WTC11 (cell line): ENCODE measurements around the gene THSD4. TPM values are rescaled to one million over a fixed set of nuclear protein-coding genes. Genes with fewer than 3 reads are reported as not detected.
A peak's percentile ranks its signal among the peaks of the same experiment; 100 is the strongest.

ENCODE experiments used
- ATAC-seq: fragments of 200-7000 bp; cut with Tn5 transposase; 2 replicates; pipeline ENCODE4 v1.10.0; 2021; ENCODE audit warnings: mild to moderate bottlenecking, moderate library complexity
- CTCF ChIA-PET: fragments of 300-600 bp; sonication (Branson Sonifier 250); formaldehyde crosslinking; loops from one replicate; lab custom pipeline; 2021; ENCODE audit warnings: antibody characterized with exemption; lab: Charles Lee
- POLR2A ChIA-PET: fragments of 350-600 bp; sonication (Branson Sonifier 250); formaldehyde crosslinking; loops from one replicate; lab custom pipeline; 2021; ENCODE audit warnings: antibody characterized with exemption; lab: Charles Lee
- DNase-seq: peaks from one replicate; pipeline ENCODE4 v3.0.0; 2021; ENCODE audit warnings: low spot score
- H3K27ac Mint-ChIP-seq: 2 replicates; pipeline ENCODE4 v1.8.0; 2021; ENCODE audit warnings: mixed read lengths
- H3K27me3 Mint-ChIP-seq: 2 replicates; pipeline ENCODE4 v1.8.0; 2021; ENCODE audit warnings: low read depth, mild to moderate bottlenecking, moderate library complexity, mixed read lengths
- H3K36me3 Mint-ChIP-seq: 2 replicates; pipeline ENCODE4 v1.8.0; 2021; ENCODE audit warnings: mixed read lengths
- H3K4me1 Mint-ChIP-seq: 2 replicates; pipeline ENCODE4 v1.8.0; 2022; ENCODE audit warnings: mixed read lengths
- H3K4me3 Mint-ChIP-seq: 2 replicates; pipeline ENCODE4 v1.8.0; 2021; ENCODE audit warnings: mild to moderate bottlenecking, moderate library complexity, mixed read lengths
- H3K9me3 Mint-ChIP-seq: 2 replicates; pipeline ENCODE4 v1.8.0; 2021; ENCODE audit warnings: mixed read lengths
- CREB1 ChIP-seq: sonication (generic); formaldehyde crosslinking; IDR thresholded peaks from 2 replicates; pipeline ENCODE4 v1.8.0; 2023; ENCODE audit warnings: mild to moderate bottlenecking, missing genetic modification reagents
- FOXK1 ChIP-seq: sonication (generic); formaldehyde crosslinking; IDR thresholded peaks from 2 replicates; pipeline ENCODE4 v1.8.0; 2022; ENCODE audit warnings: mild to moderate bottlenecking, moderate library complexity, missing genetic modification reagents
- KAT7 ChIP-seq: sonication (generic); formaldehyde crosslinking; IDR thresholded peaks from 2 replicates; pipeline ENCODE4 v1.8.1; 2023; ENCODE audit warnings: missing genetic modification reagents, mild to moderate bottlenecking, borderline replicate concordance
- MYBL2 ChIP-seq: sonication (generic); formaldehyde crosslinking; IDR thresholded peaks from 2 replicates; pipeline ENCODE4 v1.8.1; 2023; ENCODE audit warnings: mild to moderate bottlenecking, moderate library complexity, missing genetic modification reagents
- NFATC4 ChIP-seq: fragments of 250-450 bp; sonication (Bioruptor Pico); IDR thresholded peaks from 2 replicates; pipeline ENCODE4 v1.9.0; 2021; ENCODE audit warnings: mild to moderate bottlenecking
- NFYB ChIP-seq: sonication (generic); formaldehyde crosslinking; conservative IDR thresholded peaks from 2 replicates; pipeline ENCODE4 v1.8.0; 2022; ENCODE audit warnings: low read depth, missing genetic modification reagents
- OVOL2 ChIP-seq: fragments of 250-450 bp; sonication (Bioruptor Pico); IDR thresholded peaks from 2 replicates; pipeline ENCODE4 v1.9.0; 2021; ENCODE audit warnings: mild to moderate bottlenecking, borderline replicate concordance
- ZNF317 ChIP-seq: sonication (generic); formaldehyde crosslinking; IDR thresholded peaks from 2 replicates; pipeline ENCODE4 v1.8.1; 2023; ENCODE audit warnings: low read depth, mild to moderate bottlenecking, moderate library complexity, missing genetic modification reagents, borderline replicate concordance
- total RNA-seq: library from RNA; stranded (reverse); gene quantifications from 3 replicates; pipeline ENCODE4 v1.2.3, GENCODE V29; 2021
- TF ChIP-seq, protein P1 (sequence below): sonication (generic); formaldehyde crosslinking; IDR thresholded peaks from 2 replicates; pipeline ENCODE4 v1.8.1; 2022; ENCODE audit warnings: low read depth, missing genetic modification reagents, borderline replicate concordance
- TF ChIP-seq, protein P2 (sequence below): sonication (generic); formaldehyde crosslinking; IDR thresholded peaks from 2 replicates; pipeline ENCODE4 v1.8.1; 2022; ENCODE audit warnings: mild to moderate bottlenecking, missing genetic modification reagents, moderate library complexity, borderline replicate concordance
- TF ChIP-seq, protein P3 (sequence below): fragments of 250-450 bp; sonication (Bioruptor Pico); IDR thresholded peaks from 2 replicates; pipeline ENCODE4 v1.9.0; 2021; ENCODE audit warnings: mild to moderate bottlenecking
- TF ChIP-seq, protein P4 (sequence below): sonication (generic); formaldehyde crosslinking; IDR thresholded peaks from 2 replicates; pipeline ENCODE4 v1.8.1; 2023; ENCODE audit warnings: mild to moderate bottlenecking, missing genetic modification reagents, moderate library complexity
- TF ChIP-seq, protein P5 (sequence below): sonication (generic); formaldehyde crosslinking; IDR thresholded peaks from 2 replicates; pipeline ENCODE4 v1.8.0; 2022; ENCODE audit warnings: mild to moderate bottlenecking, missing genetic modification reagents
- TF ChIP-seq, protein P6 (sequence below): fragments of 250-450 bp; sonication (Bioruptor Pico); conservative IDR thresholded peaks from 2 replicates; pipeline ENCODE4 v1.9.0; 2021; ENCODE audit warnings: mild to moderate bottlenecking
- TF ChIP-seq, protein P7 (sequence below): sonication (generic); formaldehyde crosslinking; conservative IDR thresholded peaks from 2 replicates; pipeline ENCODE4 v1.8.1; 2023; ENCODE audit warnings: mild to moderate bottlenecking, low read depth, missing genetic modification reagents, moderate library complexity
- TF ChIP-seq, protein P8 (sequence below): sonication (generic); formaldehyde crosslinking; IDR thresholded peaks from 2 replicates; pipeline ENCODE4 v1.8.1; 2022; ENCODE audit warnings: missing genetic modification reagents, borderline replicate concordance

The THSD4 gene
- total RNA-seq, 1 experiment from 2014 or later: 7.8 TPM

DNA sequence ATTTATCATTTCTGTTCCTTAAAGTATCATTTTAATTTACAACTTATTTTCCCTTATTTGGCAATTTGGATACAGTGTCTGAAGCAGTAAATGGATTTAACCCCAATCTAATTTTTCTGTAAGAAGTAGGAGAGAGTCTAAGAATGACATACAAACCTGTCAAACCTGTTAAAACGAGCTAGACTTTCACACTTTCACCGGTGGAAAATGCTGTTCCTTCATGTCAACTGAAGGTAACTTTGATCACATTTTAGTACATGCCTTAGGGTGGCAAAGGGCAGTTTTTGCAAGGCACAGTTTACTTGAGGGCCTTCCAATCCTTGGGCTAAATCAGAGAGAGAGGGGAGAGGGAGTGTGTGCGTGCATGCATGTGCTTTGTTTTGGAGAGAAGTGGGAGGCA lies 221.4 kb downstream of the THSD4 start:
- ChIA-PET CTCF (interaction anchor here (0.5 to 1.0 kb wide), 3 partner anchors 37 to 404 kb away, joined by 3 to 4 read pairs (median 3); no protein-coding TSS in a partner anchor), POLR2A (interaction anchor here (0.6 kb wide), 1 partner anchor 14 kb away, joined by 3 read pairs; no protein-coding TSS in a partner anchor)
- ATAC-seq: no peak
- Mint-ChIP-seq H3K27me3 (no peaks in the 10 kb centered on the region), H3K9me3 (no peaks in the 10 kb centered on the region), H3K36me3 (no peaks in the 10 kb centered on the region), H3K4me1 (peaks cover 50% of the 10 kb centered on the region), H3K27ac (peak overlapping the region; percentile 45), H3K4me3 (no peak overlapping the region; the same call in 1 of the 2 replicates)
- no peak for DNase-seq
- TF ChIP-seq ZNF317 (no peak), CREB1 (CRISPR knock-in tag) (no peak), NFATC4 (CRISPR knock-in tag) (no peak), MYBL2 (CRISPR knock-in tag) (no peak), OVOL2 (no peak), NFYB (CRISPR knock-in tag) (no peak)
- TF ChIP-seq, protein P1, sequence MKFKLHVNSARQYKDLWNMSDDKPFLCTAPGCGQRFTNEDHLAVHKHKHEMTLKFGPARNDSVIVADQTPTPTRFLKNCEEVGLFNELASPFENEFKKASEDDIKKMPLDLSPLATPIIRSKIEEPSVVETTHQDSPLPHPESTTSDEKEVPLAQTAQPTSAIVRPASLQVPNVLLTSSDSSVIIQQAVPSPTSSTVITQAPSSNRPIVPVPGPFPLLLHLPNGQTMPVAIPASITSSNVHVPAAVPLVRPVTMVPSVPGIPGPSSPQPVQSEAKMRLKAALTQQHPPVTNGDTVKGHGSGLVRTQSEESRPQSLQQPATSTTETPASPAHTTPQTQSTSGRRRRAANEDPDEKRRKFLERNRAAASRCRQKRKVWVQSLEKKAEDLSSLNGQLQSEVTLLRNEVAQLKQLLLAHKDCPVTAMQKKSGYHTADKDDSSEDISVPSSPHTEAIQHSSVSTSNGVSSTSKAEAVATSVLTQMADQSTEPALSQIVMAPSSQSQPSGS (CRISPR knock-in tag): no peak
- TF ChIP-seq, protein P2, sequence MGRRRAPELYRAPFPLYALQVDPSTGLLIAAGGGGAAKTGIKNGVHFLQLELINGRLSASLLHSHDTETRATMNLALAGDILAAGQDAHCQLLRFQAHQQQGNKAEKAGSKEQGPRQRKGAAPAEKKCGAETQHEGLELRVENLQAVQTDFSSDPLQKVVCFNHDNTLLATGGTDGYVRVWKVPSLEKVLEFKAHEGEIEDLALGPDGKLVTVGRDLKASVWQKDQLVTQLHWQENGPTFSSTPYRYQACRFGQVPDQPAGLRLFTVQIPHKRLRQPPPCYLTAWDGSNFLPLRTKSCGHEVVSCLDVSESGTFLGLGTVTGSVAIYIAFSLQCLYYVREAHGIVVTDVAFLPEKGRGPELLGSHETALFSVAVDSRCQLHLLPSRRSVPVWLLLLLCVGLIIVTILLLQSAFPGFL (CRISPR knock-in tag): no peak
- TF ChIP-seq, protein P3, sequence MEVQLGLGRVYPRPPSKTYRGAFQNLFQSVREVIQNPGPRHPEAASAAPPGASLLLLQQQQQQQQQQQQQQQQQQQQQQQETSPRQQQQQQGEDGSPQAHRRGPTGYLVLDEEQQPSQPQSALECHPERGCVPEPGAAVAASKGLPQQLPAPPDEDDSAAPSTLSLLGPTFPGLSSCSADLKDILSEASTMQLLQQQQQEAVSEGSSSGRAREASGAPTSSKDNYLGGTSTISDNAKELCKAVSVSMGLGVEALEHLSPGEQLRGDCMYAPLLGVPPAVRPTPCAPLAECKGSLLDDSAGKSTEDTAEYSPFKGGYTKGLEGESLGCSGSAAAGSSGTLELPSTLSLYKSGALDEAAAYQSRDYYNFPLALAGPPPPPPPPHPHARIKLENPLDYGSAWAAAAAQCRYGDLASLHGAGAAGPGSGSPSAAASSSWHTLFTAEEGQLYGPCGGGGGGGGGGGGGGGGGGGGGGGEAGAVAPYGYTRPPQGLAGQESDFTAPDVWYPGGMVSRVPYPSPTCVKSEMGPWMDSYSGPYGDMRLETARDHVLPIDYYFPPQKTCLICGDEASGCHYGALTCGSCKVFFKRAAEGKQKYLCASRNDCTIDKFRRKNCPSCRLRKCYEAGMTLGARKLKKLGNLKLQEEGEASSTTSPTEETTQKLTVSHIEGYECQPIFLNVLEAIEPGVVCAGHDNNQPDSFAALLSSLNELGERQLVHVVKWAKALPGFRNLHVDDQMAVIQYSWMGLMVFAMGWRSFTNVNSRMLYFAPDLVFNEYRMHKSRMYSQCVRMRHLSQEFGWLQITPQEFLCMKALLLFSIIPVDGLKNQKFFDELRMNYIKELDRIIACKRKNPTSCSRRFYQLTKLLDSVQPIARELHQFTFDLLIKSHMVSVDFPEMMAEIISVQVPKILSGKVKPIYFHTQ: no peak
- TF ChIP-seq, protein P4, sequence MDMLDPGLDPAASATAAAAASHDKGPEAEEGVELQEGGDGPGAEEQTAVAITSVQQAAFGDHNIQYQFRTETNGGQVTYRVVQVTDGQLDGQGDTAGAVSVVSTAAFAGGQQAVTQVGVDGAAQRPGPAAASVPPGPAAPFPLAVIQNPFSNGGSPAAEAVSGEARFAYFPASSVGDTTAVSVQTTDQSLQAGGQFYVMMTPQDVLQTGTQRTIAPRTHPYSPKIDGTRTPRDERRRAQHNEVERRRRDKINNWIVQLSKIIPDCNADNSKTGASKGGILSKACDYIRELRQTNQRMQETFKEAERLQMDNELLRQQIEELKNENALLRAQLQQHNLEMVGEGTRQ (CRISPR knock-in tag): no peak
- TF ChIP-seq, all 79 proteins: peak for 0

DNA sequence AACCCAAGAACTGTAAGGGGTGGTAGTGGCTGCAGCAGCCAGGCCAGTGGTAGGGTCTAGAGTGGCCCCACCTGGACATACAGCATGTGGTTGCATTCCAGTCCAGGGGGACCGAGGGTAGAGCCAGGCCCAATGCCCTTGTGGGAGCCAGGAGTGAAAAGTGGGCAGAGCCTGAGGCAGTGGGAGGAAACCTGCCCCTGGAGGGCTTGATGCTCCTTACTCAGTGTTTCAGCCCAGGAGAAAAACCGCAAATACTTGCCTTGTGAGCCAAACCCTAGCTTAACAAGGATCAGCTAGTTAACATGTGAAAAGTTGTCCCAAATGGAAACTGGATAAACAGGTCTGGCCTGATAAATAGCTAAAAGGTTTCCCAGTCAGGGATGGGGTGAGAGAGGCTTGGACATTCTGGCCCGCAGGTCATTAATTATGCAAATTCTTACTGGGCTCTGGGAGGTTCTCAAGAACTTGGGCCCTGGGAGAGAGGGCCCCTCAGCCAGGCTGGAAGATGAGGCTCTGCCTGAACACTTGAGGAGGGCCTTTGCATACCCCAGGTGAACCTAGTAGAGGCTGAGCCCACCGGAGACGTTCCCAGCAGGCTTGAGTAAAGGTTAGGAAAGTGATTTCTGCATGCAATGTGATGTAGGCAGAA lies 222.1 kb downstream of the THSD4 start:
- ChIA-PET POLR2A (interaction anchor here (0.6 kb wide), 1 partner anchor 15 kb away, joined by 3 read pairs; no protein-coding TSS in a partner anchor), CTCF (interaction anchor here (0.7 to 1.0 kb wide), 3 partner anchors 21 to 103 kb away, joined by 3 to 5 read pairs (median 4); no protein-coding TSS in a partner anchor)
- H3K4me1 Mint-ChIP-seq: peaks cover 52% of the 10 kb centered on the region
- DNase-seq (peak; percentile 19), ATAC-seq (peak; percentile 90)
- H3K36me3 Mint-ChIP-seq: no peaks in the 10 kb centered on the region
- no peaks in the 10 kb centered on the region for H3K27me3 Mint-ChIP-seq
- H3K9me3 Mint-ChIP-seq: no peaks in the 10 kb centered on the region
- H3K4me3 Mint-ChIP-seq: no peak overlapping the region
- TF ChIP-seq, protein P5, sequence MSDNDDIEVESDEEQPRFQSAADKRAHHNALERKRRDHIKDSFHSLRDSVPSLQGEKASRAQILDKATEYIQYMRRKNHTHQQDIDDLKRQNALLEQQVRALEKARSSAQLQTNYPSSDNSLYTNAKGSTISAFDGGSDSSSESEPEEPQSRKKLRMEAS (CRISPR knock-in tag): peak; percentile 40; the same call in 1 of the 2 replicates
- no peak for TF ChIP-seq CREB1 (CRISPR knock-in tag)
- TF ChIP-seq FOXK1 (CRISPR knock-in tag): 0 out of 2 replicates have a peak, but pooled peaks have one; percentile 21
- TF ChIP-seq, protein P6, sequence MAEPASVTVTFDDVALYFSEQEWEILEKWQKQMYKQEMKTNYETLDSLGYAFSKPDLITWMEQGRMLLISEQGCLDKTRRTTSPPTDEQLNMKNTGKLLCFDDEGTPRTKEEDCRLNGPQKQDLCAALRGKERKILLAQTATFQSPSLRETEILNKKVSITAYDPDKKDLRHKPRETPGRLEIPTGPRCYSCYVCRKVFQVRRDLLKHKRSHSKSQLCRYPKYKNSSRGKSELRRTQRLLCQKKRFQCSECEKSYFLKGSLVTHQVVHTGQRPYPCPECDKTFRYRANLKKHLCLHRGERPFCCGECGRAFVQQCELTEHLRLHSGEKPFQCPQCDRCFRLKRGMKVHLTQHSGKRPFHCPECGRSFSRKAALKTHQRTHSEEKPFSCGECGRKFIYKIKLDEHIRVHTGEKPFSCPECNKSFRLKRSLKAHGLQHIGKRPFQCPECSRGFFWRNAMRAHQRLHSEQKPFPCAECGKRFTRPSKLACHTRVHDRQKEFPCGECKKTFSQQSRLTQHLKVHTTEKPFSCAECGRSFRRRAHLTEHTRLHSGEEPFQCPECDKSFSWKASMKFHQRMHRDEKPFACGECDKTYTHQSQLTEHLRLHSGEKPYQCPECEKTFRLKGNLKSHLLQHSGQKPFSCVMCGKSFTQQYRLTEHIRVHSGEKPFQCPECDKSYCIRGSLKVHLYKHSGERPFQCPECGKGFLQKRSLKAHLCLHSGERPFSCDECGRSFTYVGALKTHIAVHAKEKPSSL: no peak
- TF ChIP-seq KAT7 (CRISPR knock-in tag): no peak
- TF ChIP-seq, protein P7, sequence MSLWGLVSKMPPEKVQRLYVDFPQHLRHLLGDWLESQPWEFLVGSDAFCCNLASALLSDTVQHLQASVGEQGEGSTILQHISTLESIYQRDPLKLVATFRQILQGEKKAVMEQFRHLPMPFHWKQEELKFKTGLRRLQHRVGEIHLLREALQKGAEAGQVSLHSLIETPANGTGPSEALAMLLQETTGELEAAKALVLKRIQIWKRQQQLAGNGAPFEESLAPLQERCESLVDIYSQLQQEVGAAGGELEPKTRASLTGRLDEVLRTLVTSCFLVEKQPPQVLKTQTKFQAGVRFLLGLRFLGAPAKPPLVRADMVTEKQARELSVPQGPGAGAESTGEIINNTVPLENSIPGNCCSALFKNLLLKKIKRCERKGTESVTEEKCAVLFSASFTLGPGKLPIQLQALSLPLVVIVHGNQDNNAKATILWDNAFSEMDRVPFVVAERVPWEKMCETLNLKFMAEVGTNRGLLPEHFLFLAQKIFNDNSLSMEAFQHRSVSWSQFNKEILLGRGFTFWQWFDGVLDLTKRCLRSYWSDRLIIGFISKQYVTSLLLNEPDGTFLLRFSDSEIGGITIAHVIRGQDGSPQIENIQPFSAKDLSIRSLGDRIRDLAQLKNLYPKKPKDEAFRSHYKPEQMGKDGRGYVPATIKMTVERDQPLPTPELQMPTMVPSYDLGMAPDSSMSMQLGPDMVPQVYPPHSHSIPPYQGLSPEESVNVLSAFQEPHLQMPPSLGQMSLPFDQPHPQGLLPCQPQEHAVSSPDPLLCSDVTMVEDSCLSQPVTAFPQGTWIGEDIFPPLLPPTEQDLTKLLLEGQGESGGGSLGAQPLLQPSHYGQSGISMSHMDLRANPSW (CRISPR knock-in tag): no peak
- TF ChIP-seq, protein P1 (CRISPR knock-in tag): no peak
- TF ChIP-seq, protein P8, sequence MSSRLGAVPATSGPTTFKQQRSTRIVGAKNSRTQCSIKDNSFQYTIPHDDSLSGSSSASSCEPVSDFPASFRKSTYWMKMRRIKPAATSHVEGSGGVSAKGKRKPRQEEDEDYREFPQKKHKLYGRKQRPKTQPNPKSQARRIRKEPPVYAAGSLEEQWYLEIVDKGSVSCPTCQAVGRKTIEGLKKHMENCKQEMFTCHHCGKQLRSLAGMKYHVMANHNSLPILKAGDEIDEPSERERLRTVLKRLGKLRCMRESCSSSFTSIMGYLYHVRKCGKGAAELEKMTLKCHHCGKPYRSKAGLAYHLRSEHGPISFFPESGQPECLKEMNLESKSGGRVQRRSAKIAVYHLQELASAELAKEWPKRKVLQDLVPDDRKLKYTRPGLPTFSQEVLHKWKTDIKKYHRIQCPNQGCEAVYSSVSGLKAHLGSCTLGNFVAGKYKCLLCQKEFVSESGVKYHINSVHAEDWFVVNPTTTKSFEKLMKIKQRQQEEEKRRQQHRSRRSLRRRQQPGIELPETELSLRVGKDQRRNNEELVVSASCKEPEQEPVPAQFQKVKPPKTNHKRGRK (CRISPR knock-in tag): no peak
- peak overlapping the region; percentile 45 for H3K27ac Mint-ChIP-seq
